CD14-positive monocyte (primary cell): ENCODE data around the gene HOXD11. TPM values are rescaled to one million over a fixed set of nuclear protein-coding genes. Genes with fewer than 3 reads are reported as not detected.

Experiments used
- DNase-seq, 3 donors: peaks; one replicate each; pipeline ENCODE4 v3.0.0-alpha.2; 2011 to 2022
- H2AFZ ChIP-seq: 2 replicates; pipeline ENCODE4 v1.6.0; 2012; ENCODE audit warnings: mild to moderate bottlenecking, low read depth, low read length, inconsistent platforms; ENCODE audit not compliant: insufficient read depth, poor library complexity, severe bottlenecking
- H3K27ac ChIP-seq, 2 donors: 1 replicate in 1 of 2; 2 replicates in 1 of 2; pipeline ENCODE4 v1.5.1; 2012 to 2013; ENCODE audit warnings: low read length in 2 of 2, control low read depth in 1 of 2, inconsistent platforms in 1 of 2, low read depth in 1 of 2, mild to moderate bottlenecking in 1 of 2
- H3K27me3 ChIP-seq, 2 donors: one replicate each; pipeline versions ENCODE4 v1.6.0 to v1.6.1; 2011 to 2013; ENCODE audit warnings: low read length in 2 of 2; ENCODE audit not compliant: control insufficient read depth in 2 of 2, insufficient read depth in 2 of 2
- H3K36me3 ChIP-seq, 2 donors: replicated peaks in 1 of 2; 1 replicate in 1 of 2; 2 replicates in 1 of 2; pipeline versions ENCODE4 v1.5.1 to v1.6.1; 2012 to 2013; ENCODE audit warnings: low read length in 2 of 2, control low read depth in 1 of 2, inconsistent platforms in 1 of 2, mild to moderate bottlenecking in 1 of 2; ENCODE audit not compliant: insufficient read depth in 2 of 2, control insufficient read depth in 1 of 2
- H3K4me1 ChIP-seq, 2 donors: 1 replicate in 1 of 2; 2 replicates in 1 of 2; pipeline versions ENCODE4 v1.5.1 to v1.6.1; 2012 to 2013; ENCODE audit warnings: low read length in 2 of 2, control low read depth in 1 of 2, inconsistent platforms in 1 of 2, mild to moderate bottlenecking in 1 of 2, moderate library complexity in 1 of 2; ENCODE audit not compliant: insufficient read depth in 2 of 2, control insufficient read depth in 1 of 2
- H3K4me2 ChIP-seq: replicated peaks from 2 replicates; pipeline ENCODE3; 2012; ENCODE audit warnings: low read length, moderate library complexity, mild to moderate bottlenecking; ENCODE audit not compliant: poor library complexity, severe bottlenecking; ENCODE audit errors: extremely low read depth
- H3K4me3 ChIP-seq, 3 experiments: fragments of 200-600 bp in 1 of 3; sonication (generic) in 1 of 3; replicated peaks in 1 of 3; 1 replicate in 2 of 3; 2 replicates in 1 of 3; pipeline ENCODE4 v1.5.1; 2011 to 2013; ENCODE audit warnings: low read length in 3 of 3, mild to moderate bottlenecking in 3 of 3, control low read depth in 2 of 3, low read depth in 2 of 3, inconsistent platforms in 1 of 3, moderate library complexity in 1 of 3
- H3K79me2 ChIP-seq: 2 replicates; pipeline ENCODE4 v1.6.0; 2012; ENCODE audit warnings: mild to moderate bottlenecking, control low read depth, inconsistent platforms, low read length, moderate library complexity; ENCODE audit not compliant: insufficient read depth
- H3K9ac ChIP-seq: 2 replicates; pipeline ENCODE4 v1.6.0; 2017; ENCODE audit warnings: low read length, mild to moderate bottlenecking; ENCODE audit not compliant: insufficient read depth, poor library complexity, severe bottlenecking
- H3K9me3 ChIP-seq, 2 donors: replicated peaks in 1 of 2; 1 replicate in 1 of 2; 2 replicates in 1 of 2; pipeline versions ENCODE4 v1.5.1 to v1.6.1; 2012 to 2013; ENCODE audit warnings: low read length in 2 of 2, control low read depth in 1 of 2; ENCODE audit not compliant: control insufficient read depth in 1 of 2, insufficient read depth in 1 of 2
- H4K20me1 ChIP-seq: 2 replicates; pipeline ENCODE4 v1.6.0; 2012; ENCODE audit warnings: mild to moderate bottlenecking, low read length, control low read depth, moderate library complexity; ENCODE audit not compliant: insufficient read depth
- H3K27ac Mint-ChIP-seq, 7 donors: one replicate each; pipeline ENCODE4 v1.8.0; 2020; ENCODE audit warnings: mild to moderate bottlenecking in 7 of 7, mixed read lengths in 7 of 7, moderate library complexity in 6 of 7, inconsistent platforms in 2 of 7
- H3K27me3 Mint-ChIP-seq, 3 donors: one replicate each; pipeline ENCODE4 v1.8.0; 2021 to 2022; ENCODE audit warnings: low read depth in 3 of 3, mild to moderate bottlenecking in 3 of 3, mixed read lengths in 3 of 3, moderate library complexity in 3 of 3, inconsistent platforms in 1 of 3
- H3K36me3 Mint-ChIP-seq, 2 donors: one replicate each; pipeline ENCODE4 v1.8.0; 2020; ENCODE audit warnings: mixed read lengths in 2 of 2, inconsistent platforms in 1 of 2, mild to moderate bottlenecking in 1 of 2
- H3K4me1 Mint-ChIP-seq: one replicate; pipeline ENCODE4 v1.8.0; 2020; ENCODE audit warnings: mild to moderate bottlenecking, mixed read lengths
- H3K4me3 Mint-ChIP-seq, 2 donors: one replicate each; pipeline ENCODE4 v1.8.0; 2020; ENCODE audit warnings: mild to moderate bottlenecking in 2 of 2, mixed read lengths in 2 of 2, moderate library complexity in 1 of 2
- H3K9me3 Mint-ChIP-seq, 7 donors: one replicate each; pipeline ENCODE4 v1.8.0; 2020 to 2022; ENCODE audit warnings: mixed read lengths in 7 of 7, mild to moderate bottlenecking in 6 of 7, moderate library complexity in 6 of 7, inconsistent platforms in 2 of 7
- CTCF ChIP-seq: fragments of 200-600 bp; IDR thresholded peaks from one replicate; pipeline ENCODE4 v1.8.0; 2022; ENCODE audit warnings: antibody characterized with exemption, mild to moderate bottlenecking
- WGBS: methylation state at CpG from one replicate; pipeline ENCODE4 v1.1.5; 2013; ENCODE audit warnings: missing lambda C conversion rate; ENCODE audit not compliant: insufficient coverage; 5-methylcytosine and 5-hydroxymethylcytosine counted together
- intact Hi-C, 2 donors: fragments of 100-400 bp; cut with micrococcal nuclease; formaldehyde crosslinking; loops; one replicate each; pipeline versions ENCODE4 v1.15.0 to v1.15.1; 2023
- polyA plus RNA-seq, 3 donors: library from polyadenylated mRNA; depleted of rRNA in 1 of 3; unstranded in 2 of 3; stranded (reverse) in 1 of 3; fragments of 300-500 nt in 2 of 3; fragments of >200 nt in 1 of 3; fragmentation: Illumina TruSeq in 2 of 3; gene quantifications; 1 replicate in 2 of 3; 2 replicates in 1 of 3; pipeline ENCODE4 v1.2.3, GENCODE V29; 2012 to 2021

The HOXD11 gene
- polyA plus RNA-seq, 3 donors, result not detected

GRCh38 chr2:176124110-176124946, 17.2 kb downstream of the HOXD11 start:
- no peak overlapping the region for H2AFZ ChIP-seq
- H3K36me3 Mint-ChIP-seq, result peaks cover 0 to 13% of the 10 kb centered on the region in 2 donors
- DNase-seq, result no peak
- peaks cover 0 to 69% of the 10 kb centered on the region in 2 donors for H3K9me3 ChIP-seq
- peak overlapping the region in 1 of 2 donors; percentile 85 for H3K4me3 Mint-ChIP-seq
- peaks cover 7 to 19% of the 10 kb centered on the region in 2 donors for H3K4me1 ChIP-seq
- no peaks in the 10 kb centered on the region for H4K20me1 ChIP-seq
- H3K4me1 Mint-ChIP-seq, result peaks cover 23% of the 10 kb centered on the region
- peaks cover 92 to 100% (median 95%) of the 10 kb centered on the region in 3 donors for H3K27me3 Mint-ChIP-seq
- no peaks in the 10 kb centered on the region for H3K79me2 ChIP-seq
- no peak overlapping the region for H3K4me2 ChIP-seq
- peaks cover 0 to 33% (median 16%) of the 10 kb centered on the region in 7 donors for H3K9me3 Mint-ChIP-seq
- H3K4me3 ChIP-seq, result no peak overlapping the region
- intact Hi-C loops, result loop anchor here (5.0 kb wide), 2 partner anchors 42 to 1023 kb away; partner anchors contain the start of gene EVX2 (in 1 of the 2)
- H3K27me3 ChIP-seq, result peaks cover 89 to 97% of the 10 kb centered on the region in 2 donors
- H3K36me3 ChIP-seq, result no peaks in the 10 kb centered on the region
- no peak overlapping the region for H3K9ac ChIP-seq
- TF ChIP-seq CTCF, result no peak
- no peak overlapping the region for H3K27ac ChIP-seq
- no peak overlapping the region for H3K27ac Mint-ChIP-seq
- WGBS, result 14% methylated on average over 26 of the region's 34 CpGs

- no peak overlapping the region for H3K4me2 ChIP-seq
- Mint-ChIP-seq H3K27me3 (peaks cover 93 to 98% (median 94%) of the 10 kb centered on the region in 3 donors), H3K9me3 (peaks cover 0 to 30% (median 16%) of the 10 kb centered on the region in 7 donors), H3K4me3 (peak overlapping the region in 1 of 2 donors; percentile 85), H3K4me1 (peaks cover 23% of the 10 kb centered on the region), H3K36me3 (peaks cover 0 to 13% of the 10 kb centered on the region in 2 donors), H3K27ac (peak overlapping the region in 1 of 7 donors; percentile 41)
- no peak overlapping the region for H3K9ac ChIP-seq
- H3K79me2 ChIP-seq, result no peaks in the 10 kb centered on the region
- H3K36me3 ChIP-seq, result no peaks in the 10 kb centered on the region
- peaks cover 0 to 67% of the 10 kb centered on the region in 2 donors for H3K9me3 ChIP-seq
- H2AFZ ChIP-seq, result no peak overlapping the region
- WGBS, result 26% methylated on average over 8 of the region's 9 CpGs
- peaks cover 84 to 94% of the 10 kb centered on the region in 2 donors for H3K27me3 ChIP-seq
- no peak for DNase-seq
- H3K27ac ChIP-seq, result no peak overlapping the region
- H3K4me1 ChIP-seq, result peaks cover 7 to 25% of the 10 kb centered on the region in 2 donors
- intact Hi-C loops, result loop anchor here (5.0 kb wide), 3 partner anchors 43 to 1022 kb away; partner anchors contain the start of gene EVX2 (in 1 of the 2)
- H3K4me3 ChIP-seq, result no peak overlapping the region
- TF ChIP-seq CTCF, result no peak
- H4K20me1 ChIP-seq, result no peaks in the 10 kb centered on the region
Observed at GRCh38 chr2:176124947-176125771, 18.1 kb downstream of the HOXD11 start.
